AG08395 (cell line): ENCODE data around the gene SMAP1.

Experiments used
- DNase-seq: peaks from one replicate; pipeline ENCODE4 v3.0.0; 2012; ENCODE audit warnings: mixed read lengths, low spot score

SMAP1 gene

GRCh38 chr6:70684794-70685493, 17.3 kb downstream of the SMAP1 start:
- no peak for DNase-seq

- no peak for DNase-seq
These were observed 18.0 kb downstream of the SMAP1 start for GRCh38 chr6:70685494-70686180.

DNA sequence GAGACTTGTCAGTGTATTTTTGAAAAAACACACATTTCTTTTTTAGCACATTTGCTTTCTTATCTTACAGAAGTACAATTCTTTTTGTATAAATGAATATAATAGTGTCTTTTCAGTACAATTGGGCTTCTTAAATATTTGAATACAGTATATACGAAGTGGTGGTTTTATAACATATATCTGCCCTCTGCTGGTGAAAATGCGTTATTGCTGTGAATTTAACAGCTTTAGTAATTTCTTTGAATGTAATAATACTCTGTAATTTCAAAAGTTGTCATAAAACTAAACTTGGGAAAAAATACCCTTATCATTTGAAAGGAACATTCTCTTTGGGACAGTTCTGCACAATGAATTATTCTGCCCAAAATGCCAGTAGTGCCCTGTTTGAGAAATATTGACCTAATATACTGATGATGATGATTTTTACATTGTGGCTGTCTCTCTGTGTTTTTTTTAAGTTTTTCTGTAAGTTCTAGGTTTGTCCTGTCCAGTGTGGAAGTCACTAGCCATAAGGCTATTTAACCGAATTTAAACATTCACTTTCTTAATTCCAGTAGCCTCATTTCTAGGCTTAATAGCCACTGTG, 19.0 kb downstream of the SMAP1 start:
- DNase-seq: peak; percentile 25

DNA sequence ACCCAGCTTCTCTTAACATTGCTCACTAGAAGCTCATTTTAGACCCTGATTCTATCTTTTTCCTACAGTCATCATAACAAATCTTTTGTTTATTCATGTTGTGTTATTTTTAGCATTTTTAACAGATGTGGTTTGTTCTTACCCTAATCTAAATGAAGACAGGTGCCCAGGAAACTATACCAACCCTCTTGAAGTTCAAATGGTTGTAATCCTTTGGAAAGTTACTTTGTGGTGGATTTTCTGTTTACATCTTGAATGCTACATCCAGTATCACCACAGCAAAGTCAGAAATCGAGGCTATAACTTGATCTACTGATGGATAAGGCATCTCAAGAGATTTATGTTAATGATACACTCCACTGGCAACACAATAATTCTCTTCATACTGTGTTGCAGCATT, 26.2 kb downstream of the SMAP1 start:
- no peak for DNase-seq

DNA sequence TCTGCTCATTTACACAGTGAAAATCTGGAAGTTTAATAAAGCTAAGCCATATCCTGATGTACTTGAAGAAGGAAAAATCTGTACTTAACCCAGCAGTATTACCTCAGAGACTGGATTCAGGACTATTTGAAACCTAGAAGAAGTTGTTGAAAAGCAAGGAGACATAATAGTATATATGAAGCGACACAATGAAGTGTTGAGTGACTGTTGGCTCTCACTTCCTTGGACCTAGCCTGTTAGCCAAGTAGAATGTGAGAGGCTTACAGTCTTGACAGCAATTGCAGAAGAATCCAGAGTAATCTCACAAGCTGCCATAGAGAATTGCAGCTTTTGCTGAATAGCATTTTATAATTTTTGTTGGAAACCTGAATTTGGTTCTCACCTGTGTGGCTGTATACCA, 26.7 kb downstream of the SMAP1 start:
- no peak for DNase-seq

DNA sequence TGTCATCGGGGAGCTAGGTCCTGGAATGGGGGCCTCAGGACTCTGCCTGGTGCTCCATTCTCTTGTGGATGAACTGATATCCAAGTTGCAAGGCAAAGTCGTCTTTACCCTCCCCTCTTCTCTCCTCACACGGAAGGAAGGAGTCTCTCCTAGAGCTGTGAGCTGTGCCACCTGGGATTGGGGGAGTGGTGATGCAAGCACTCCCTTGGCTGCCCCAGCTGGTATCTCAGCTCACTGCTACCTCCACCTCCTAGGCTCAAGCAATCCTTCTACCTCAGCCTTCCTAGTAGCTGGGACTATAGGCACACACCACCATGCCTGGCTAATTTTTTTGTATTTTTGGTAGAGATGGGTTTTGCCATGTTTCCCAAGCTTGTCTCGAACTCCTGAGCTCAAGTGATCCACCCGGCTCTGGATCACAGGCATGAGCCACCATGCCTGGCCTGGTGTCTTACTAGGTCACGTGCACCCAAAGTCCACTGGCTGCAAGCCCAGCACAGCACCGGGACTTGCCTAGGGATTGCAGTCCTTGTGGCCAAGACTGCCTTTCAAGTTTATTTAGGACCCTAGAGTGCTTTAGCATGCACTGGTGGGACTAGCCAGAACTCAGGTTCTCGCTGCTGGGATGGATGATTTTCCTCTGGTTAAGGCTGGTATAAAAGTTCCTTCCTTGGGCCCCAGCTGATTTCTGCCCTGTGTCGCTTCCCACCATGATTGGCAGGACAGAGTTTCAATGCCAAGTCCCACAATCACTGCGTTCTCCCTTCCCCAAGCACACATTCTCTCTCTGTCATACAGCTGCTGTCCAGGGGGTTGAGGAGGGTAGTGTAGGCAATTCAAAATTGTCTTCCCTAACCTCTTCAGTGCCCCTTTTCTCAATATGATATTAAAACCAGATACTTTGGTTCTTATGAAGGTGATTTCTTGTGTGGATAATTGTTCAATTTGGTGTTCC, 33.5 kb downstream of the SMAP1 start:
- DNase-seq: no peak

GRCh38 chr6:70705772-70706171, 38.1 kb downstream of the SMAP1 start:
- no peak for DNase-seq

GRCh38 chr6:70706491-70707123, 38.9 kb downstream of the SMAP1 start:
- peak; percentile 15 for DNase-seq

GRCh38 chr6:70707893-70708292, 40.2 kb downstream of the SMAP1 start:
- no peak for DNase-seq

GRCh38 chr6:70708448-70708847, 40.8 kb downstream of the SMAP1 start:
- no peak for DNase-seq

GRCh38 chr6:70709826-70710225, 42.1 kb downstream of the SMAP1 start:
- peak; percentile 13 for DNase-seq

GRCh38 chr6:70714716-70715257, 47.1 kb downstream of the SMAP1 start:
- no peak for DNase-seq

DNA sequence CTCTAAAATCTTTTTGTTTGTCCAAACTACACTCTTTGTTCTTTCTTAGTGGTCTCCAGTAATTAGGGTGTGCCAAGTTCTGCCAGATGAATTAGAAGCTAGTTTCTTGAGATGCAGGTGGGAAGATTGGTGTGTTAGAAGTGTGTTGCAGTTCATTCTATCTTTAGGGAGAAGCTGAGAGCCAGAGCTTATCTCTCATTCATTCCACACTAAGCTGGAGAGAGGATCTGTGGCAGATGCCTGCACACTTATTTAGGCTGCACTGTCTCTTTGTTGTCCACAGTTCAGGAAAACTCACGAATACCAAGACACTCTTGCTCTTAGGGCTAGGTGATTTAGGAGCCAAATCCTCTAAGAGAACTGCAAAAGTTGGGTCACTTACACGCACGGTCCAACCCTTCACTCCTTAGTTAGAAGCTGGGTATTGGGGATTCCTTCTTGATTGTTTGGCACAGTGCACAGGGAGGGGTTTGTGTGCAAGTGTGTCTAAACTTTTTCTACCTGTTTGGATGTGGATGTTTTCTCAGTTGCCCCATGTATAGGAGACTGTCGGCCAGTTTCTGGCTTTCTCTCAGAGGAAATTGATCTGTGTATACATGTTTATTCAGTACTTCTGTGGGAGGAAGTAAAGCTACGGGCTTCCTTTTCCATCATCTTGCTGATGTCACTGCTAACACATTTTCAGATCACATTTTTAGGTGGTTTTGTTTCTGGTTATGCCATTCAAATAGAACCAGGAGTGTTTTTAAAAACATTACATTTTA, 49.5 kb downstream of the SMAP1 start:
- no peak for DNase-seq

- DNase-seq: no peak
These were observed 56.8 kb downstream of the SMAP1 start for GRCh38 chr6:70724524-70724923.

GRCh38 chr6:70725817-70726415, 58.2 kb downstream of the SMAP1 start:
- DNase-seq: no peak

DNA sequence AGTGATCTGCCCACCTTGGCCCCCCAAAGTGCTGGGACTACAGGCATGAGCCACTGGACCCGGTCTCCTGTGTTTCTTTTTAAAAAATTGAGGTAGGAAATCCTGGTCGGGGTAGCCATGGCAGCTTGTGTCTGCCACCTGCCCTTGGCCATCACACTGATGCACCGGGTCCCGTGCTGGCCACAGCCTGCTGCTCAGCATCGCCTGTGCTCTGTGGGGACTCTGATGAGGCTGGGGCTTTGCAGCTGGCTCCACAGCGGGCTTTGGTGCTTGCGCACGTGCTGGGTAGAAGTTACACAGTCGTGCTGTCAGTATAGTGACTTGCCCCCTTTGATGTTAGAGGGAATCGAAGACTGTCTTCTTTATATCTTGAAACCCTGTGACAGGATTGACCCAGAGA, 66.7 kb downstream of the SMAP1 start:
- DNase-seq: no peak

- DNase-seq: no peak
These were observed 67.3 kb downstream of the SMAP1 start for GRCh38 chr6:70734979-70735378.

GRCh38 chr6:70735513-70735912, 67.8 kb downstream of the SMAP1 start:
- DNase-seq: no peak

GRCh38 chr6:70738028-70738427, 70.3 kb downstream of the SMAP1 start:
- DNase-seq: no peak

DNA sequence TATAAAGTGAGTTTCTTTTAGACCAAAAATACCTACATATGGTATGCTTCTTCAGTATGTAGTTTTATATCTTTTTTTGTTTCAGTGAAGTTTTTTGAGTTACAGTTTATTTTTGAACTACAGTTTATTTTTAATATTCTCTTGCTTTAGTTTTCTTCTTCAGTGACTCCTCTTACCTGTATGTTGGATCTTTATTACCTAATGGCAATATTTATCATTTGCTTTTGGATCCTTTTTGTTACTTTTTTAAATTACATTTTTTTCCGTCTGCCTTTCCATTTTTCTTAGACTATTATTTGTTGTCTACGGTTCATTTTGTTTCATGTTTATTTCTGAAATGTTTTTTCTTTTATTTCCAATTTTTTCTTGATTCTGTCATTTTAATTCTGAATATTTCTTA, 71.9 kb downstream of the SMAP1 start:
- DNase-seq: no peak
